ENCODE measurements around the gene USP34. TPM values are rescaled to one million over a fixed set of nuclear protein-coding genes. Genes with fewer than 3 reads are reported as not detected.

USP34 gene
- total and polyA plus RNA-seq, 9 donors = 57.4 to 132 (median 116) TPM

DNA sequence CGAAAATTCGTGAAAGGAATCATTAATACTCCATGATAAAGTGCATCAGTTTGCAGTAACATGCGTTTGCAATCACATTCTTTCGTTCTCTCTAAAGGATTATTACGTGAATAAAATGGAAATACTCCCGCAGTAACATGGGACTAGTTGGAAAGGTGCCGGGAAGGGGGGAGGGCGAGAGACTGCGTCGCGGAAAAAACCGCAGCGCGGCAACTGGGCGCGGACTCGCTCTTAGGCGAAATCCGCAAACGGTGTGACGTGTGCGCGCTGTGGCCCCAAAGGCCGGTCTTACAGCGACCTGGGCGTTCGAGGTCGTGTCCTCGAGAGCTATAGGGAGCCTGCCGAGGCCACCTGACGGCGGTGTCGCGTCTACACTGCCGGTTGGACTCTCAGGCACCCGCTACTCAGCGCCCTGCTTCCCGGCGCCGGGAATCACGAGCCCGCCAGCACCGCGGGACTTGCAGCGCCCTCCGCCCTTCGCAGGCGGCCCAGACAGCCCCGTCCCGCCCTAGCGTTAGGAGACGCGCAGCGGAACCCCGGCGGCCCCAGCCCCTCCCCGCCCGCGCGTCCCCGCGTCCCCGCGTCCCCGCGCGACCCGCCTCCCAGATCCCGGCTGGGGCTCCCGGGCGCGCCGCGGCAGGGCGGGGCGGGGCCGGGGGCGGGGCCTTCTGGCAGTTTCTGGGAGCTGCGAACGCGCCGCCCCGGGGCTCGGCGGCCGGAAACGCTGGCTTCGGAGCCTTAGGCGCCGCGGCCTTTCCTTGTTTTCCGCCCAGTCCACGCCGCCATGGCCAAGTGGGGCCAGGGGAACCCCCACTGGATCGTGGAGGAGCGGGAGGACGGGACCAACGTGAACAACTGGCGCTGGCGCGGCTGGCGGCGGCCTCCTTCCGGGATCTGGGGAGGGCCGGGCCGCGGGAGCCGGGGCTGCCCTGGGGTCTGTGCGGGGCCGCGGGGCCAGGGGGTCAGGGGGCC is 293.8 kb downstream of the USP34 start:
- WGBS, 3 donors = 0 to 1% (median 0%) methylated on average over 60 to 111 of the region's 111 CpGs
- peaks cover 30% of the 10 kb centered on the region for H3K4me1 ChIP-seq (ENCODE audit: insufficient read depth)
- peak; percentile 93 to 96 (median 95) for DNase-seq
- no peaks in the 10 kb centered on the region for H3K27me3 ChIP-seq
- peak overlapping the region; percentile 89 for H3K4me3 ChIP-seq
- TF ChIP-seq EP300 (IDR thresholded peaks at IDR 0.05) (no peak), POLR2A (IDR thresholded peaks at IDR 0.05) (peak; percentile 86)
- TF ChIP-seq, protein P1, sequence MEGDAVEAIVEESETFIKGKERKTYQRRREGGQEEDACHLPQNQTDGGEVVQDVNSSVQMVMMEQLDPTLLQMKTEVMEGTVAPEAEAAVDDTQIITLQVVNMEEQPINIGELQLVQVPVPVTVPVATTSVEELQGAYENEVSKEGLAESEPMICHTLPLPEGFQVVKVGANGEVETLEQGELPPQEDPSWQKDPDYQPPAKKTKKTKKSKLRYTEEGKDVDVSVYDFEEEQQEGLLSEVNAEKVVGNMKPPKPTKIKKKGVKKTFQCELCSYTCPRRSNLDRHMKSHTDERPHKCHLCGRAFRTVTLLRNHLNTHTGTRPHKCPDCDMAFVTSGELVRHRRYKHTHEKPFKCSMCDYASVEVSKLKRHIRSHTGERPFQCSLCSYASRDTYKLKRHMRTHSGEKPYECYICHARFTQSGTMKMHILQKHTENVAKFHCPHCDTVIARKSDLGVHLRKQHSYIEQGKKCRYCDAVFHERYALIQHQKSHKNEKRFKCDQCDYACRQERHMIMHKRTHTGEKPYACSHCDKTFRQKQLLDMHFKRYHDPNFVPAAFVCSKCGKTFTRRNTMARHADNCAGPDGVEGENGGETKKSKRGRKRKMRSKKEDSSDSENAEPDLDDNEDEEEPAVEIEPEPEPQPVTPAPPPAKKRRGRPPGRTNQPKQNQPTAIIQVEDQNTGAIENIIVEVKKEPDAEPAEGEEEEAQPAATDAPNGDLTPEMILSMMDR (IDR thresholded peaks at IDR 0.05) = peak in 2 of 3 donors; percentile 24 to 27
- H3K36me3 ChIP-seq = no peaks in the 10 kb centered on the region
- H3K9me3 ChIP-seq = no peaks in the 10 kb centered on the region
- H3K27ac ChIP-seq = peak overlapping the region; percentile 90 to 94
- intact Hi-C loops (cut with DNase I) = no loop called here

DNA sequence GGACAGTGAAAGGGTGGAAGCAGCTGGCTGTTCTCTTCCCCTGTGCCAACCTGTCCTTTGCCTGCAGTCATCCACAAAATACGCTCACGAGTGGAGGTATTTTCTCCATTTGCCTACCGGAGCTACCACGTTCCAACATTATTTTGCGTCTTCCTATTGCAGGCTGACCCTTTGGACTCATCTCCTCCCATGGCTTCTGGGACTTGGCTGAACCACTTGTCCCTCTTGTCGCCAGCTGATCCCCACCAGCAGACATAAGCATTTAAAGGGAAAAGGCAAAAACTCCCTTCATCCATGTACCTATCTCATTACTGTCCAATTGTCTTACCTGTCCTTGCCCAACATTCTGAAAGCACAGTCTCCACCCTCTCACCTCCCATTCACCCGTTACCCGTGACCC is 295.9 kb downstream of the USP34 start:
- Histone ChIP-seq H3K27ac (no peak overlapping the region), H3K27me3 (no peaks in the 10 kb centered on the region), H3K9me3 (no peaks in the 10 kb centered on the region), H3K4me1 (ENCODE audit: insufficient read depth) (peaks cover 15% of the 10 kb centered on the region), H3K4me3 (no peak overlapping the region), H3K36me3 (no peaks in the 10 kb centered on the region)
- DNase-seq = no peak
- intact Hi-C loops (cut with DNase I) = no loop called here
- WGBS, 3 donors = 78 to 83% (median 79%) methylated on average over 8 of the region's 8 CpGs
- no peak for TF ChIP-seq POLR2A (IDR thresholded peaks at IDR 0.05)
- TF ChIP-seq, protein P1 (IDR thresholded peaks at IDR 0.05) = no peak
- no peak for TF ChIP-seq EP300 (IDR thresholded peaks at IDR 0.05)

DNA sequence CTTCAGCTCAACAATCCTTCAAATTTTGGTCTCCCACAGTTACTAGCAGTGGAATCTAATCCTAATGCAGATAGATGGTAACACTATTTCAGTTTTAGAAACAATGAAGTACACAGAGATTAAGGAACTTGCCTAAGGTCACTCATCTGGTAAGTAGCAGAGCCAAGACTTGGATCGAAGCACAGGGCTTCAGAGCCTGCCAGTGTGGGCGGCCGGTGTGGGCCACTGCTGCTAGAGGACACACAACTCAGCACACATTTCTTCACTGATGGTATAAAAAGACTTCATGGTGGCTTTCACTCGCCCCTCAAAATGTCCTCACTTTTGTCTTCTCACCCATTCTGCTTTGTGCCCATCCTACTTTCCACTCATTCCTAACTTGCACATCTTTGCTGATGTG is 297.8 kb downstream of the USP34 start:
- H3K27ac ChIP-seq = no peak overlapping the region
- no peaks in the 10 kb centered on the region for H3K27me3 ChIP-seq
- no peak overlapping the region for H3K4me3 ChIP-seq
- 74 to 76% (median 75%) methylated on average over 4 of the region's 4 CpGs for WGBS, 3 donors
- H3K4me1 ChIP-seq (ENCODE audit: insufficient read depth) = peaks cover 2% of the 10 kb centered on the region
- DNase-seq = no peak
- intact Hi-C loops (cut with DNase I) = no loop called here
- no peaks in the 10 kb centered on the region for H3K36me3 ChIP-seq
- H3K9me3 ChIP-seq = no peaks in the 10 kb centered on the region
- no peak for TF ChIP-seq POLR2A (IDR thresholded peaks at IDR 0.05)
- TF ChIP-seq EP300 (IDR thresholded peaks at IDR 0.05) = no peak
- TF ChIP-seq, protein P1 (IDR thresholded peaks at IDR 0.05) = no peak

DNA sequence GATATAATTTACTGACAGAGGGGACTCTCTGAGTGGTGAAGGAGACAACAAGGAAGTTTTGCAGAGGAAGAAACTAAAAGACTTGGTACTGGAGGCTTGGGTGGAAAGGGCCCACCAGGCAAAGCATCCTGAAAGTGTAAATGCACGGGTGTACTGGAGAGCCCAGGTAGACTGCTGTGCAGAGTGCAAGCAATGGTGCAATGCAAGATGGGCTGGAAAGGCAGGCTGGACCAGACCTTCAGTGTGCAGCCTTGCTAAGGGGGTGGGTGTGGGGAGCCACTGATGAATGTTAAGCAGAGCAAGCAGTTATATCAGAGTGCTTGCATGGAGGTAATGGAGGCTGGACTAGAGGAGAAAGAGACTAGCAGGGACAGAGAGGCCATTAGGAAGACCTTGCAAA is 298.2 kb downstream of the USP34 start:
- WGBS, 3 donors = 58 to 84% (median 67%) methylated on average over 1 of the region's 1 CpG
- intact Hi-C loops (cut with DNase I) = no loop called here
- H3K27ac ChIP-seq = no peak overlapping the region

More for the DNA sequence above, 298.2 kb downstream of the USP34 start:
- H3K36me3 ChIP-seq = no peaks in the 10 kb centered on the region
- no peaks in the 10 kb centered on the region for H3K4me1 ChIP-seq (ENCODE audit: insufficient read depth)
- TF ChIP-seq POLR2A (IDR thresholded peaks at IDR 0.05) (no peak), EP300 (IDR thresholded peaks at IDR 0.05) (no peak)
- TF ChIP-seq, protein P1 (IDR thresholded peaks at IDR 0.05) = no peak
- no peak for DNase-seq
- H3K9me3 ChIP-seq = no peaks in the 10 kb centered on the region
- no peaks in the 10 kb centered on the region for H3K27me3 ChIP-seq
- no peak overlapping the region for H3K4me3 ChIP-seq

All from ovary (tissue), 9 donors.